A673 (cell line): ENCODE results near the gene BCL6. TPM values are rescaled to one million over a fixed set of nuclear protein-coding genes. Genes with fewer than 3 reads are reported as not detected.

Experiments
- BruUV-seq: library from RNA; stranded (reverse); fragments of 400-500 nt; replicated peaks from 2 replicates; lab custom pipeline; 2021; lab: Mats Ljungman, UMichigan
- CTCF ChIA-PET: fragments of 300-600 bp; sonication (Branson Sonifier 250); formaldehyde crosslinking; loops from one replicate; lab custom pipeline; 2022; ENCODE audit warnings: antibody characterized with exemption; lab: Charles Lee
- POLR2A ChIA-PET: fragments of 300-600 bp; sonication (Branson Sonifier 250); formaldehyde crosslinking; loops from one replicate; lab custom pipeline; 2022; ENCODE audit warnings: antibody characterized with exemption; ENCODE audit not compliant: low non-redundant PET; lab: Charles Lee
- DNase-seq: peaks from one replicate; pipeline ENCODE4 v3.0.0-alpha.2; 2015; ENCODE audit warnings: low spot score
- H3K27ac ChIP-seq: fragments of 200-600 bp; sonication (generic); 2 replicates; pipeline ENCODE4 v1.5.1; 2016; ENCODE audit warnings: mixed run types, low read depth, mild to moderate bottlenecking, mixed read lengths, antibody characterized with exemption, low read length; ENCODE audit not compliant: poor library complexity, severe bottlenecking
- H3K27me3 ChIP-seq: fragments of 200-600 bp; sonication (generic); replicated peaks from 2 replicates; pipeline ENCODE4 v1.6.1; 2017; ENCODE audit warnings: mixed run types, low read depth, mild to moderate bottlenecking, mixed read lengths, antibody characterized with exemption, low read length; ENCODE audit not compliant: insufficient read depth, poor library complexity
- H3K36me3 ChIP-seq: fragments of 200-600 bp; sonication (generic); 2 replicates; pipeline ENCODE4 v1.6.1; 2016; ENCODE audit warnings: mixed run types, mild to moderate bottlenecking, mixed read lengths, antibody characterized with exemption, low read length; ENCODE audit not compliant: insufficient read depth, poor library complexity, severe bottlenecking
- H3K4me1 ChIP-seq: fragments of 200-600 bp; sonication (generic); 2 replicates; pipeline ENCODE4 v1.6.1; 2017; ENCODE audit warnings: mixed run types, mild to moderate bottlenecking, mixed read lengths, antibody characterized with exemption, low read length; ENCODE audit not compliant: insufficient read depth, poor library complexity, severe bottlenecking
- H3K4me3 ChIP-seq: fragments of 200-600 bp; sonication (generic); 2 replicates; pipeline ENCODE4 v1.5.1; 2016; ENCODE audit warnings: low read depth, mixed run types, mild to moderate bottlenecking, mixed read lengths, low read length; ENCODE audit not compliant: poor library complexity, severe bottlenecking
- H3K9me3 ChIP-seq: fragments of 200-600 bp; sonication (generic); 2 replicates; pipeline ENCODE4 v1.6.1; 2016; ENCODE audit warnings: mixed run types, low read depth, mild to moderate bottlenecking, mixed read lengths, antibody characterized with exemption, low read length; ENCODE audit not compliant: poor library complexity, severe bottlenecking
- CTCF ChIP-seq: fragments of 300-800, 200-600 bp; sonication (generic); conservative IDR thresholded peaks from 2 replicates; pipeline ENCODE4 v1.5.1; 2017; ENCODE audit warnings: low read depth, mild to moderate bottlenecking, antibody characterized with exemption, low read length, moderate library complexity, mixed read lengths
- EZH2 ChIP-seq: fragments of 200-600 bp; sonication (generic); IDR thresholded peaks from 2 replicates; pipeline ENCODE4 v1.6.1; 2017; ENCODE audit warnings: borderline replicate concordance, low read depth, mild to moderate bottlenecking, mixed read lengths, antibody characterized with exemption, low read length; ENCODE audit not compliant: poor library complexity, severe bottlenecking
- intact Hi-C: fragments of 100-400 bp; cut with micrococcal nuclease; formaldehyde crosslinking; loops from one replicate; pipeline ENCODE4 v1.10.0; 2022; ENCODE audit not compliant: unreplicated experiment
- total RNA-seq: library from RNA; stranded (reverse); gene quantifications from 2 replicates; pipeline ENCODE4 v1.2.3, GENCODE V29; 2021

BCL6 gene
- total RNA-seq, 1 experiment from 2014 or later: 30.3 TPM

- CTCF ChIA-PET: interaction anchor here (0.5 to 5.1 kb wide), 20 partner anchors 11 to 1528 kb away, joined by 3 to 210 read pairs (median 4); partner anchors contain the start of gene DNAJB11
- POLR2A ChIA-PET: interaction anchor here (0.6 kb wide), 2 partner anchors 361 to 363 kb away, joined by 5 read pairs; no protein-coding TSS in a partner anchor
- TF ChIP-seq EZH2 (no peak), CTCF (peak; percentile 95)
- BruUV-seq: no TSS peak
- no peak overlapping the region for H3K27ac ChIP-seq
- intact Hi-C loops: loop anchor here (1.0 kb wide), 3 partner anchors 64 to 460 kb away; no protein-coding TSS in a partner anchor
- no peaks in the 10 kb centered on the region for H3K9me3 ChIP-seq
- DNase-seq: peak; percentile 78
- H3K4me3 ChIP-seq: no peak overlapping the region
- no peaks in the 10 kb centered on the region for H3K36me3 ChIP-seq
- H3K4me1 ChIP-seq: peaks cover 7% of the 10 kb centered on the region
- no peaks in the 10 kb centered on the region for H3K27me3 ChIP-seq
Measured at GRCh38 chr3:187679638-187680396, 65.5 kb downstream of the BCL6 start.

DNA sequence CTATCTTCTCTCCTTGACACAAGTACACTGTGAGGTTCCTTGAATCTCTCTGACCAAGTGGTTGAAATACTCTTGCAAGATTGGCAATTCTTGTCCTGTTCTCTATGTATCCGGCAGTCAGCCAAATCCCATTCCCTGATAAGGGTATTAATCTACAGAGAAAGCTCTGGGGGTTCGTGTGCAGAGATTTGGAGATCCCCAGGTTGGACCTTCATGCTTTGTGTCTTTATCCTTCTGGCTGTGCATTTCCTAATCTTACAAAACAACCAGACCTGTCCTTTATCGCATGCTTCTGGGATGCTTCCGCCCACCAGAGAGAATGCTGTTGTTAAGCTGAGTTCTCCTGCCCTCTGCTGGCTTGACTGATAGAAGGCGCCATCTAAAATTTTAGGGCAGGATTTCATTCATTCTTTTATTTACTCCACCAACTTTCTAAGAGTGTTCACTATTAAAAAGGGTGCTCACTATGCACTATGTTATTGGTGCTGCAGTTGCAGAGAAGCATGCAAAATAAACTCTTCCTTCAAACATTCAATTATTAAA lies 66.5 kb downstream of the BCL6 start:
- no TSS peak for BruUV-seq
- peak; percentile 78 for DNase-seq
- POLR2A ChIA-PET: interaction anchor here (0.6 kb wide), 1 partner anchor 362 kb away, joined by 5 read pairs; no protein-coding TSS in a partner anchor
- Histone ChIP-seq H3K27me3 (peaks cover 5% of the 10 kb centered on the region), H3K4me1 (peaks cover 7% of the 10 kb centered on the region), H3K36me3 (no peaks in the 10 kb centered on the region), H3K9me3 (no peaks in the 10 kb centered on the region), H3K27ac (no peak overlapping the region), H3K4me3 (no peak overlapping the region)
- intact Hi-C loops: loop anchor here (1.0 kb wide), 3 partner anchors 62 to 458 kb away; no protein-coding TSS in a partner anchor
- CTCF ChIA-PET: interaction anchor here (0.6 to 5.1 kb wide), 12 partner anchors 10 to 514 kb away, joined by 3 to 210 read pairs (median 4); no protein-coding TSS in a partner anchor
- TF ChIP-seq CTCF (peak; percentile 80), EZH2 (no peak)

GRCh38 chr3:187677604-187678003 lies 67.7 kb downstream of the BCL6 start:
- H3K27me3 ChIP-seq: peaks cover 16% of the 10 kb centered on the region
- no peaks in the 10 kb centered on the region for H3K9me3 ChIP-seq
- TF ChIP-seq EZH2 (no peak), CTCF (no peak)
- CTCF ChIA-PET: interaction anchor here (0.8 to 5.1 kb wide), 2 partner anchors 62 to 357 kb away, joined by 4 to 210 read pairs; no protein-coding TSS in a partner anchor
- H3K4me1 ChIP-seq: peaks cover 7% of the 10 kb centered on the region
- POLR2A ChIA-PET: no interaction called here
- BruUV-seq: no TSS peak
- no peak overlapping the region for H3K4me3 ChIP-seq
- intact Hi-C loops: no loop called here
- H3K36me3 ChIP-seq: no peaks in the 10 kb centered on the region
- no peak overlapping the region for H3K27ac ChIP-seq
- DNase-seq: no peak
